Endothelial cell of umbilical vein (primary cell): ENCODE data around the gene MACROD2. TPM values are rescaled to one million over a fixed set of nuclear protein-coding genes. Genes with fewer than 3 reads are reported as not detected.

Source experiments
- BruUV-seq: library from RNA; stranded (reverse); fragments of 400-500 nt; replicated peaks from 2 replicates; lab custom pipeline; 2021; lab: Mats Ljungman, UMichigan
- CTCF ChIA-PET: fragments of 300-600, 350-600 bp; sonication (Branson Sonifier 250); formaldehyde crosslinking; loops from one replicate; lab custom pipeline; 2021; ENCODE audit warnings: antibody characterized with exemption, inconsistent platforms; lab: Charles Lee
- POLR2A ChIA-PET: fragments of 300-600, 350-600 bp; sonication (Branson Sonifier 250); formaldehyde crosslinking; loops from one replicate; lab custom pipeline; 2021; ENCODE audit warnings: antibody characterized with exemption, inconsistent platforms; lab: Charles Lee
- DNase-seq: peaks from one replicate; pipeline ENCODE4 v3.0.0-alpha.2; 2011; ENCODE audit warnings: low read depth, low spot score
- FAIRE-seq: peaks from 2 replicates; lab custom pipeline; 2011; peaks lifted over from hg19 to GRCh38; lab: Jason Lieb, UNC
- H2AFZ ChIP-seq: 2 replicates; pipeline ENCODE4 v1.6.0; 2012; ENCODE audit warnings: low read depth, low read length, control low read depth, inconsistent platforms
- H3K27ac ChIP-seq: 2 replicates; pipeline ENCODE4 v1.5.1; 2011; ENCODE audit warnings: low read depth, mild to moderate bottlenecking, control low read depth, low read length, moderate library complexity; ENCODE audit not compliant: insufficient read depth
- H3K27me3 ChIP-seq, 2 experiments: 2 replicates each; pipeline versions ENCODE4 v1.6.0 to v1.6.1; 2011; ENCODE audit warnings: low read length in 2 of 2, mixed read lengths in 1 of 2; ENCODE audit not compliant: control insufficient read depth in 2 of 2, insufficient read depth in 2 of 2
- H3K36me3 ChIP-seq, 2 experiments: 2 replicates in 1 of 2; 3 replicates in 1 of 2; pipeline ENCODE4 v1.5.1; 2011; ENCODE audit warnings: low read length in 2 of 2, mild to moderate bottlenecking in 1 of 2, moderate library complexity in 1 of 2; ENCODE audit not compliant: control insufficient read depth in 2 of 2, insufficient read depth in 2 of 2; ENCODE audit errors: extremely low read depth in 1 of 2
- H3K4me1 ChIP-seq: 3 replicates; pipeline ENCODE4 v1.5.1; 2011; ENCODE audit warnings: mild to moderate bottlenecking, low read length; ENCODE audit not compliant: control insufficient read depth, insufficient read depth; ENCODE audit errors: extremely low read depth
- H3K4me2 ChIP-seq: 2 replicates; pipeline ENCODE4 v1.6.1; 2011; ENCODE audit warnings: low read length, control low read depth, mixed read lengths; ENCODE audit not compliant: insufficient read depth
- H3K4me3 ChIP-seq, 3 experiments: fragments of 200-600 bp in 1 of 3; sonication (generic), shearing (Covaris generic) in 1 of 3; replicated peaks in 1 of 3; 2 replicates each; pipeline ENCODE4 v1.5.1; 2011 to 2016; ENCODE audit warnings: control low read depth in 3 of 3, low read length in 3 of 3, mild to moderate bottlenecking in 2 of 3, inconsistent platforms in 1 of 3, low read depth in 1 of 3, moderate library complexity in 1 of 3; ENCODE audit not compliant: insufficient read depth in 1 of 3
- H3K79me2 ChIP-seq: 2 replicates; pipeline ENCODE4 v1.6.0; 2012; ENCODE audit warnings: low read length, inconsistent platforms; ENCODE audit not compliant: control insufficient read depth, insufficient read depth
- H3K9ac ChIP-seq: replicated peaks from 2 replicates; pipeline ENCODE3; 2011; ENCODE audit warnings: low read length, control low read depth; ENCODE audit not compliant: insufficient read depth; ENCODE audit errors: extremely low read depth
- H3K9me1 ChIP-seq: replicated peaks from 3 replicates; pipeline ENCODE4 v1.6.0; 2011; ENCODE audit warnings: mild to moderate bottlenecking, low read length; ENCODE audit not compliant: control insufficient read depth, insufficient read depth; ENCODE audit errors: extremely low read depth
- H3K9me3 ChIP-seq: replicated peaks from 2 replicates; pipeline ENCODE4 v1.5.1; 2012; ENCODE audit warnings: low read length, inconsistent platforms; ENCODE audit not compliant: control insufficient read depth, insufficient read depth
- H4K20me1 ChIP-seq: replicated peaks from 2 replicates; pipeline ENCODE3; 2011; ENCODE audit warnings: mild to moderate bottlenecking, low read length; ENCODE audit not compliant: control insufficient read depth, insufficient read depth; ENCODE audit errors: extremely low read depth
- EZH2 ChIP-seq: IDR thresholded peaks from 2 replicates; pipeline ENCODE4 v1.6.1; 2012; ENCODE audit warnings: borderline replicate concordance, low read depth, mild to moderate bottlenecking, moderate library complexity, low read length, inconsistent platforms; ENCODE audit not compliant: severe bottlenecking
- FOS ChIP-seq: IDR thresholded peaks from 2 replicates; pipeline ENCODE4 v1.6.1; 2011; ENCODE audit warnings: mild to moderate bottlenecking, low read length, moderate library complexity, borderline replicate concordance; ENCODE audit not compliant: insufficient read depth
- GATA2 ChIP-seq: IDR thresholded peaks from 2 replicates; pipeline ENCODE4 v1.7.0; 2011; ENCODE audit warnings: low read depth, mild to moderate bottlenecking, moderate library complexity, mixed read lengths, low read length; ENCODE audit not compliant: insufficient read length, insufficient read depth
- JUN ChIP-seq: IDR thresholded peaks from 2 replicates; pipeline ENCODE4 v1.6.1; 2011; ENCODE audit warnings: borderline replicate concordance, low read depth; ENCODE audit not compliant: insufficient read length, insufficient read depth
- MAX ChIP-seq: IDR thresholded peaks from 2 replicates; pipeline ENCODE4 v1.6.1; 2011; ENCODE audit not compliant: insufficient read depth, insufficient read length
- MYC ChIP-seq: IDR thresholded peaks from one replicate; pipeline ENCODE4 v1.6.1; 2011; ENCODE audit warnings: mild to moderate bottlenecking, low read depth, low read length
- POLR2A ChIP-seq: IDR thresholded peaks from 2 replicates; pipeline ENCODE4 v1.6.1; 2012; ENCODE audit warnings: low read depth, mild to moderate bottlenecking, control low read depth, low read length
- POLR2AphosphoS5 ChIP-seq: IDR thresholded peaks from 2 replicates; pipeline ENCODE4 v1.6.1; 2012; ENCODE audit warnings: low read depth, mild to moderate bottlenecking, control low read depth, low read length, moderate library complexity; ENCODE audit not compliant: insufficient read depth
- dilution Hi-C: fragments of 300-500 bp; cut with MboI; formaldehyde crosslinking; loops from one replicate; pipeline ENCODE4 v1.15.0; 2019; ENCODE audit warnings: low sequenced_read_pairs; ENCODE audit not compliant: extremely low pct_ligation_motif_present
- intact Hi-C: fragments of 100-400 bp; cut with micrococcal nuclease; formaldehyde crosslinking; loops from one replicate; pipeline ENCODE4 v1.10.0; 2022
- polyA plus RNA-seq, 4 experiments: library from polyadenylated mRNA; depleted of rRNA in 3 of 4; stranded (reverse) in 3 of 4; unstranded in 1 of 4; fragments of >200 nt; gene quantifications; 2 replicates each; pipeline versions ENCODE4 v1.2.1 to v1.2.3, GENCODE V29; 2011 to 2012; ENCODE audit warnings: missing spikeins in 1 of 4
- total RNA-seq: library from RNA; stranded (reverse); gene quantifications from 2 replicates; pipeline ENCODE4 v1.2.3, GENCODE V29; 2021
- TF ChIP-seq, protein P1 (sequence below), 2 donors: IDR thresholded peaks; 1 replicate in 1 of 2; 2 replicates in 1 of 2; pipeline ENCODE4 v1.5.1; 2011; ENCODE audit warnings: low read length in 2 of 2, mild to moderate bottlenecking in 2 of 2, moderate library complexity in 2 of 2, control low read depth in 1 of 2, inconsistent platforms in 1 of 2, low read depth in 1 of 2; ENCODE audit not compliant: insufficient read depth in 1 of 2; ENCODE audit errors: extremely low read depth in 1 of 2

Gene MACROD2
- total and polyA plus RNA-seq, 2 donors (not counting 3 experiments of a cell fraction or from before 2014, with no cell fraction given), result 0.11 to 0.73 TPM

DNA sequence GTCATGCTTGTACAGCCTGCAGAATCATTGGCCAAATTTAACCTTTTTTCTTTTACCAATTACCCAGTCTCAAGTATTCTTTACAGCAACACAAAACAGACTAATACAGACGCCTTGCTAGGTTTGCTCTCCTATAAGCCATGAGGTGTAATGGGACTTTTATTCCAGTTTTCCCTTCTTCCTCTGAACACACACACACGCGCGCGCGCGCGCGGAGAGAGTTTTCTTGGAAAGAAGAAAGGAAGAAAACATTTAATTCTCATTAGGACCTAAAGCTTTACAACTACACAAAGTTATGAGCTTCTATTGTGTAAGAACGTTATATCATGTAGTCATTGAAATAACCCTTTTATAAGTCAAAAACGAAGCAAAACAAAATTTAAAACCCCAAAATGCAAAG lies 1023.6 kb downstream of the MACROD2 start:
- TF ChIP-seq JUN, result no peak
- no peak for TF ChIP-seq MYC
- no peak for TF ChIP-seq FOS
- TF ChIP-seq GATA2, result no peak
- TF ChIP-seq, protein P1, sequence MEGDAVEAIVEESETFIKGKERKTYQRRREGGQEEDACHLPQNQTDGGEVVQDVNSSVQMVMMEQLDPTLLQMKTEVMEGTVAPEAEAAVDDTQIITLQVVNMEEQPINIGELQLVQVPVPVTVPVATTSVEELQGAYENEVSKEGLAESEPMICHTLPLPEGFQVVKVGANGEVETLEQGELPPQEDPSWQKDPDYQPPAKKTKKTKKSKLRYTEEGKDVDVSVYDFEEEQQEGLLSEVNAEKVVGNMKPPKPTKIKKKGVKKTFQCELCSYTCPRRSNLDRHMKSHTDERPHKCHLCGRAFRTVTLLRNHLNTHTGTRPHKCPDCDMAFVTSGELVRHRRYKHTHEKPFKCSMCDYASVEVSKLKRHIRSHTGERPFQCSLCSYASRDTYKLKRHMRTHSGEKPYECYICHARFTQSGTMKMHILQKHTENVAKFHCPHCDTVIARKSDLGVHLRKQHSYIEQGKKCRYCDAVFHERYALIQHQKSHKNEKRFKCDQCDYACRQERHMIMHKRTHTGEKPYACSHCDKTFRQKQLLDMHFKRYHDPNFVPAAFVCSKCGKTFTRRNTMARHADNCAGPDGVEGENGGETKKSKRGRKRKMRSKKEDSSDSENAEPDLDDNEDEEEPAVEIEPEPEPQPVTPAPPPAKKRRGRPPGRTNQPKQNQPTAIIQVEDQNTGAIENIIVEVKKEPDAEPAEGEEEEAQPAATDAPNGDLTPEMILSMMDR (IDR thresholded peaks at IDR 0.05; ENCODE audit: extremely low read depth in 1 of 2, insufficient read depth in 1 of 2, low read depth in 1 of 2, low read length in 2 of 2), result no peak
- no peak for TF ChIP-seq POLR2A
- TF ChIP-seq EZH2, result no peak
- TF ChIP-seq MAX, result no peak
- no peak for TF ChIP-seq POLR2AphosphoS5
- no peak overlapping the region for H3K27ac ChIP-seq
- no peaks in the 10 kb centered on the region for H3K27me3 ChIP-seq
- no TSS peak for BruUV-seq
- dilution Hi-C loops (no loop called here), intact Hi-C loops (no loop called here)
- no peak for DNase-seq
- no peak overlapping the region for H2AFZ ChIP-seq
- no peak overlapping the region for H3K9ac ChIP-seq
- no peak overlapping the region for H3K4me3 ChIP-seq
- no peaks in the 10 kb centered on the region for H3K9me3 ChIP-seq
- no peaks in the 10 kb centered on the region for H3K9me1 ChIP-seq
- H3K4me1 ChIP-seq, result no peaks in the 10 kb centered on the region
- CTCF ChIA-PET, result no interaction called here
- FAIRE-seq, result no peak
- no peaks in the 10 kb centered on the region for H3K79me2 ChIP-seq
- H3K4me2 ChIP-seq, result no peak overlapping the region
- POLR2A ChIA-PET, result no interaction called here
- no peaks in the 10 kb centered on the region for H4K20me1 ChIP-seq
- H3K36me3 ChIP-seq, result no peaks in the 10 kb centered on the region
